ENCODE data around the gene CPED1.

DNA sequence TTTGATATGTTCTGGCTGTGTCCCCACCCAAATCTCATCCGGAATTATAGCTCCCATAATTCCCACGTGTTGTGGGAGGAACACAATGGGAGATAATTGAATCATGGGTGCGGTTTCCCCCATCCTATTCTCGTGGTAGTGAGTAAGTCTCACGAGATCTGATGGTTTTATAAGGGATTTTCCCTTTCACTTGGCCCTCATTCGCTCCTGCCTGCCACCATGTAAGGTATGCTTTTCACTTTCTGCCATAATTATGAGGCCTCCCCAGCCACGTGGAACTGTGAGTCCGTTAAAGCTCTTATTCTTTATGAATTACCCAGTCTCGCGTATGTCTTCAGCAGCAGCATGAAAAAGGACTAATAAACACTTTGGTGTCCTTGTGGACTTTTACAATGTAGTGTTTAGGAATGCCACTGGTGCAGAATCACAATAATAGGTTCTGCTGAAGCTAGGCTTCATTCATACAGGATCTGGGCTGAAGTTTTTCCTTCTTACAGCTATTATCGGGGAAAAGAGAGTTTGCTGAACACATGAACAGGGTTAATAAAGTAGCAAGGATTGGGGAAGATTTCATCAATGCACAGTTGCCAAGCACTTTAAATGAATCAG is 74.3 kb downstream of the CPED1 start:
- TF ChIP-seq POLR2AphosphoS5 (IDR thresholded peaks at IDR 0.05; ENCODE audit: borderline replicate concordance, low read depth, low read length) (no peak), FOXP2 (optimal IDR thresholded peaks at IDR 0.05; ENCODE audit: control extremely low read depth, extremely low read length, insufficient read depth) (no peak), EZH2 (IDR thresholded peaks at IDR 0.05) (no peak)
